NCI-H2029 treated with DMSO at 0.1 percent for 48 hours (cell line): ENCODE results near the gene WDR55.
"Not testable (repeated sequence)": the region's sequence is repeated elsewhere in the genome, so short reads cannot be mapped to it uniquely, and the experiment has no call there.

Experiments used
- DNase-seq: peaks from one replicate; lab custom pipeline; 2025; lab: John Stamatoyannopoulos, UW

WDR55 gene

GRCh38 chr5:140647042-140647419 is 17.7 kb upstream of the WDR55 start:
- no peak for DNase-seq

GRCh38 chr5:140658870-140659269 is 5.8 kb upstream of the WDR55 start:
- no peak for DNase-seq

- DNase-seq, result not testable (repeated sequence)
Observed at GRCh38 chr5:140660371-140660770, 4.3 kb upstream of the WDR55 start.

GRCh38 chr5:140664030-140664358 is 710 bp upstream of the WDR55 start:
- DNase-seq, result no peak

- DNase-seq, result not testable (repeated sequence)
Observed at GRCh38 chr5:140671035-140671434, 6.3 kb downstream of the WDR55 start.

GRCh38 chr5:140671472-140672125 is 6.9 kb downstream of the WDR55 start:
- DNase-seq, result no peak

GRCh38 chr5:140672455-140673186 is 7.9 kb downstream of the WDR55 start:
- DNase-seq, result no peak

- DNase-seq, result no peak
Observed at GRCh38 chr5:140673187-140673976, 8.7 kb downstream of the WDR55 start, which contains the start of gene DND1. DND1 (minus strand) TSS chr5:140673576; CDS start chr5:140673542, 34 bp downstream.

- no peak for DNase-seq
Observed at GRCh38 chr5:140674211-140674610, 9.5 kb downstream of the WDR55 start.

- DNase-seq, result no peak
Observed at GRCh38 chr5:140674629-140675028, 9.9 kb downstream of the WDR55 start.

GRCh38 chr5:140677947-140678346 is 13.2 kb downstream of the WDR55 start:
- DNase-seq, result no peak

- no peak for DNase-seq
Observed at GRCh38 chr5:140678993-140679392, 14.3 kb downstream of the WDR55 start.

GRCh38 chr5:140690376-140690932 is 25.8 kb downstream of the WDR55 start:
- DNase-seq, result no peak

GRCh38 chr5:140690941-140691924 is 26.5 kb downstream of the WDR55 start, which contains the start of the genes HARS1 and HARS2:
HARS1 (minus strand) TSS chr5:140691370; CDS start chr5:140691304, 66 bp downstream.
HARS2 (plus strand) TSS chr5:140691455; CDS start chr5:140691649, 194 bp downstream.
- peak; percentile 89 for DNase-seq

- no peak for DNase-seq
Observed at GRCh38 chr5:140694276-140694675, 29.6 kb downstream of the WDR55 start.

- no peak for DNase-seq
Observed at GRCh38 chr5:140696891-140697492, 32.3 kb downstream of the WDR55 start.

- DNase-seq, result peak; percentile 97
Observed at GRCh38 chr5:140700177-140701144, 35.8 kb downstream of the WDR55 start, which contains the start of gene ZMAT2. ZMAT2 (plus strand) TSS chr5:140700447; CDS start chr5:140700461, 14 bp downstream.

GRCh38 chr5:140707812-140708211 is 43.1 kb downstream of the WDR55 start:
- DNase-seq, result no peak

- DNase-seq, result not testable (repeated sequence)
Observed at GRCh38 chr5:140708787-140709186, 44.1 kb downstream of the WDR55 start.
